Stomach (tissue), 4 donors: ENCODE measurements around the gene PLCD1.

Experiments
- POLR2A ChIP-seq, 4 donors: fragments of 450-650 bp; IDR thresholded peaks; one replicate each; pipeline ENCODE4 v1.6.1; 2016; ENCODE audit warnings: antibody characterized with exemption in 4 of 4, control low read depth in 2 of 4, mild to moderate bottlenecking in 1 of 4, moderate library complexity in 1 of 4
- POLR2AphosphoS5 ChIP-seq, 3 donors: sonication (generic); formaldehyde crosslinking; IDR thresholded peaks; one replicate each; pipeline ENCODE4 v1.6.1; 2016; ENCODE audit warnings: antibody characterized with exemption in 3 of 3
- TF ChIP-seq, protein P1 (sequence below), 7 experiments: fragments of 450-650 bp in 4 of 7; fragments of 200-600 bp in 3 of 7; sonication (generic) in 3 of 7; IDR thresholded peaks; one replicate each; pipeline ENCODE4 v1.5.1; 2016 to 2019; ENCODE audit warnings: antibody characterized with exemption in 7 of 7, control low read depth in 2 of 7, mild to moderate bottlenecking in 1 of 7

DNA sequence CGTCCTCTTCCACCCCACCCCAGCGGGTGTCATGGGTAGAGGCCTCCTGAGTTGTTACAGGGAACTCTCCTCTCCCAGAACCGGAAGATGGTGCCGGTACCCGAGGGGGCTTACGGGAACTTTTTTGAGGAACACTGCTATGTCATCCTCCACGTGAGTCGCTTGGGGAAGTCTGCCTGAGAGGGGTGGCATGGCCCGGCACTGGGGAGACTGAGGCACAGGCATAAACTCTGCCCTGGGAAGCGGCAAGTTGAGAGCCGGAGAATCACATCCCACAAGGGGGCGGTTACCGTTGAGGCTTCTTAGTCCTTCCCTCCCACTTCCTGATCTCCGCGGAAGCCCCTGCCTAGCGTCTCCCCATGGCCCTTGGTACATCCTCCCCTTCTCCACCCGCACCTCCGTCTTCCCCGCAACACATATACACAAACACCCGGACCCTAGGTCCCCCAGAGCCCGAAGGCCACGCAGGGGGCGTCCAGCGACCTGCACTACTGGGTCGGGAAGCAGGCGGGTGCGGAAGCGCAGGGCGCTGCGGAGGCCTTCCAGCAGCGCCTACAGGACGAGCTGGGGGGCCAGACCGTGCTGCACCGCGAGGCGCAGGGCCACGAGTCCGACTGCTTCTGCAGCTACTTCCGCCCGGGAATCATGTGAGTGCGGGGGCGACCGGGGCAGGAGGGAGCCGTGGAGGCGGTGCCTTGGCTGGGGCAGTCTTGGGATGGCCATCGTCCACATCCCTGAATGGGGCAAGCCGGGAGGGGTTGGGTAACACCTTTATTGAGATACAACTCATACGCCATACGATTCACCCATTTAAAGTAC, 35.4 kb downstream of the PLCD1 start:
- TF ChIP-seq, protein P1, sequence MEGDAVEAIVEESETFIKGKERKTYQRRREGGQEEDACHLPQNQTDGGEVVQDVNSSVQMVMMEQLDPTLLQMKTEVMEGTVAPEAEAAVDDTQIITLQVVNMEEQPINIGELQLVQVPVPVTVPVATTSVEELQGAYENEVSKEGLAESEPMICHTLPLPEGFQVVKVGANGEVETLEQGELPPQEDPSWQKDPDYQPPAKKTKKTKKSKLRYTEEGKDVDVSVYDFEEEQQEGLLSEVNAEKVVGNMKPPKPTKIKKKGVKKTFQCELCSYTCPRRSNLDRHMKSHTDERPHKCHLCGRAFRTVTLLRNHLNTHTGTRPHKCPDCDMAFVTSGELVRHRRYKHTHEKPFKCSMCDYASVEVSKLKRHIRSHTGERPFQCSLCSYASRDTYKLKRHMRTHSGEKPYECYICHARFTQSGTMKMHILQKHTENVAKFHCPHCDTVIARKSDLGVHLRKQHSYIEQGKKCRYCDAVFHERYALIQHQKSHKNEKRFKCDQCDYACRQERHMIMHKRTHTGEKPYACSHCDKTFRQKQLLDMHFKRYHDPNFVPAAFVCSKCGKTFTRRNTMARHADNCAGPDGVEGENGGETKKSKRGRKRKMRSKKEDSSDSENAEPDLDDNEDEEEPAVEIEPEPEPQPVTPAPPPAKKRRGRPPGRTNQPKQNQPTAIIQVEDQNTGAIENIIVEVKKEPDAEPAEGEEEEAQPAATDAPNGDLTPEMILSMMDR (IDR thresholded peaks at IDR 0.05) = peak in 1 of 7 experiments; percentile 7
- TF ChIP-seq POLR2AphosphoS5 (IDR thresholded peaks at IDR 0.05) (peak in 2 of 3 donors; percentile 53 to 85), POLR2A (IDR thresholded peaks at IDR 0.05) (no peak)
